GM12892 (cell line): ENCODE results near the gene NOS1.
"Not testable (repeated sequence)": the region's sequence is repeated elsewhere in the genome, so short reads cannot be mapped to it uniquely, and the experiment has no call there.

Source experiments
- DNase-seq: peaks from one replicate; pipeline ENCODE4 v3.0.0; 2011; ENCODE audit not compliant: insufficient read length
- FAIRE-seq: peaks from 2 replicates; lab custom pipeline; 2011; peaks lifted over from hg19 to GRCh38; lab: Jason Lieb, UNC
- POLR2A ChIP-seq: IDR thresholded peaks from 2 replicates; pipeline ENCODE4 v1.6.1; 2011; ENCODE audit warnings: low read depth, low read length, control low read depth
- POLR2AphosphoS5 ChIP-seq: IDR thresholded peaks from 2 replicates; pipeline ENCODE4 v1.6.1; 2011; ENCODE audit warnings: low read depth, low read length, control low read depth
- TAF1 ChIP-seq: IDR thresholded peaks from 2 replicates; pipeline ENCODE4 v1.6.1; 2011; ENCODE audit warnings: low read depth, mild to moderate bottlenecking, control low read depth, low read length, borderline replicate concordance

The NOS1 gene

GRCh38 chr12:117192057-117192456, 169.4 kb downstream of the NOS1 start:
- FAIRE-seq (no peak), DNase-seq (no peak)
- TF ChIP-seq TAF1 (no peak), POLR2A (no peak)

GRCh38 chr12:117190210-117190781, 171.1 kb downstream of the NOS1 start, which contains the start of gene FBXO21:
TSS of gene FBXO21 (minus strand) at chr12:117190470. CDS start at chr12:117190456, 14 bp downstream.
- DNase-seq: peak; percentile 94
- FAIRE-seq: peak; percentile 95
- TF ChIP-seq TAF1 (peak; percentile 98), POLR2AphosphoS5 (peak; percentile 89), POLR2A (peak; percentile 96)

GRCh38 chr12:117189725-117190209, 171.7 kb downstream of the NOS1 start:
- DNase-seq: no peak
- FAIRE-seq: no peak
- TF ChIP-seq POLR2AphosphoS5 (no peak), TAF1 (no peak), POLR2A (no peak)

- DNase-seq (no peak), FAIRE-seq (no peak)
- TF ChIP-seq POLR2A: no peak
Measured at GRCh38 chr12:117188961-117189724, 172.3 kb downstream of the NOS1 start.

- DNase-seq (no peak), FAIRE-seq (no peak)
- no peak for TF ChIP-seq POLR2A
- TF ChIP-seq POLR2AphosphoS5: no peak
- no peak for TF ChIP-seq TAF1
Measured at GRCh38 chr12:117188121-117188665, 173.2 kb downstream of the NOS1 start.

- FAIRE-seq (no peak), DNase-seq (no peak)
- no peak for TF ChIP-seq TAF1
- no peak for TF ChIP-seq POLR2A
- no peak for TF ChIP-seq POLR2AphosphoS5
Measured at GRCh38 chr12:117187421-117187820, 174.0 kb downstream of the NOS1 start.

GRCh38 chr12:117182866-117183265, 178.6 kb downstream of the NOS1 start:
- FAIRE-seq: no peak

GRCh38 chr12:117181468-117181843, 180.0 kb downstream of the NOS1 start:
- not testable (repeated sequence) for FAIRE-seq, DNase-seq

More at GRCh38 chr12:117182866-117183265, 178.6 kb downstream of the NOS1 start:
- TF ChIP-seq POLR2A (no peak), TAF1 (no peak), POLR2AphosphoS5 (no peak)
- no peak for DNase-seq

- DNase-seq (no peak), FAIRE-seq (no peak)
- TF ChIP-seq POLR2A: no peak
- no peak for TF ChIP-seq POLR2AphosphoS5
Measured at GRCh38 chr12:117180758-117181467, 180.5 kb downstream of the NOS1 start.

- DNase-seq (no peak), FAIRE-seq (no peak)
- TF ChIP-seq POLR2AphosphoS5 (no peak), POLR2A (no peak), TAF1 (no peak)
Measured at GRCh38 chr12:117178745-117179144, 182.7 kb downstream of the NOS1 start.

- DNase-seq: no peak
- TF ChIP-seq POLR2AphosphoS5 (0 out of 2 replicates have a peak, but pooled peaks have one; percentile 35), TAF1 (no peak)
- no peak for FAIRE-seq
Measured at GRCh38 chr12:117178301-117178700, 183.1 kb downstream of the NOS1 start.

GRCh38 chr12:117172168-117172567, 189.3 kb downstream of the NOS1 start:
- no peak for DNase-seq
- no peak for FAIRE-seq
- no peak for TF ChIP-seq POLR2A
- no peak for TF ChIP-seq TAF1
- no peak for TF ChIP-seq POLR2AphosphoS5
